BLaER1 (cell line): Measurements from ENCODE around the gene SGPP2.

ENCODE experiments used
- H3K27ac ChIP-seq: shearing (Covaris generic); formaldehyde crosslinking; 2 replicates; pipeline ENCODE4 v1.8.1; 2022
- H3K27me3 ChIP-seq: shearing (Covaris generic); formaldehyde crosslinking; 2 replicates; pipeline ENCODE4 v1.8.1; 2022
- H3K36me3 ChIP-seq: shearing (Covaris generic); formaldehyde crosslinking; 2 replicates; pipeline ENCODE4 v1.8.1; 2022
- H3K4me1 ChIP-seq: shearing (Covaris generic); formaldehyde crosslinking; 2 replicates; pipeline ENCODE4 v1.8.1; 2022
- H3K4me2 ChIP-seq: shearing (Covaris generic); formaldehyde crosslinking; 2 replicates; pipeline ENCODE4 v1.8.1; 2022
- H3K4me3 ChIP-seq: shearing (Covaris generic); formaldehyde crosslinking; 2 replicates; pipeline ENCODE4 v1.8.1; 2022
- H3K9ac ChIP-seq: shearing (Covaris generic); formaldehyde crosslinking; 2 replicates; pipeline ENCODE4 v1.8.1; 2022
- H3K9me3 ChIP-seq: shearing (Covaris generic); formaldehyde crosslinking; 2 replicates; pipeline ENCODE4 v1.8.1; 2022
- H4K20me1 ChIP-seq: shearing (Covaris generic); formaldehyde crosslinking; 2 replicates; pipeline ENCODE4 v1.8.1; 2022
- Cebpa-rat ChIP-seq: shearing (Covaris generic); IDR thresholded peaks from 2 replicates; pipeline ENCODE4 v1.8.1; 2022

The SGPP2 gene

GRCh38 chr2:222485367-222486211, 61.2 kb downstream of the SGPP2 start:
- Histone ChIP-seq H3K27ac (no peak overlapping the region), H3K27me3 (no peaks in the 10 kb centered on the region), H3K36me3 (no peaks in the 10 kb centered on the region), H3K9me3 (no peaks in the 10 kb centered on the region), H3K4me1 (no peaks in the 10 kb centered on the region), H4K20me1 (no peaks in the 10 kb centered on the region), H3K9ac (no peak overlapping the region), H3K4me2 (no peak overlapping the region), H3K4me3 (no peak overlapping the region)
- no peak for TF ChIP-seq Cebpa-rat

DNA sequence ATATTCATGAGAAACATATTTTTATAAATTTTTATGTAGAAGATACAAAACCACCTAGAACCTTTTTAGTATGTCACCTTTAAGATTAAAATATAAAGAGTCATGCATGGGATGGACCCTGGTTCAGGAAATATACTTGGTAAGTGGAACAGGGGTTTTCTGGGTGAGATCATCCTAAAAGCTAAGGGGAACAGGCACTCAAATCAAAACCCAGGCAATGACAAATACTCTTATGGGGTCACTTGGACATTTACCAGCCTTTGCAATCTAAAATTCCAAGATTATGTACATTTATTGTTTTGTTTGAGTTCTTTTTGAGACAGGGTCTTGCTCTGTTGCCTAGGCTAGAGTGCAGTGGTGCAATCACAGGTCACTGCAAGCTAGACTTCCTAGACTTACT, 65.8 kb downstream of the SGPP2 start:
- TF ChIP-seq Cebpa-rat: no peak
- Histone ChIP-seq H3K4me1 (no peaks in the 10 kb centered on the region), H3K27me3 (no peaks in the 10 kb centered on the region), H3K9me3 (peaks cover 14% of the 10 kb centered on the region), H3K9ac (no peak overlapping the region), H3K27ac (no peak overlapping the region), H4K20me1 (no peaks in the 10 kb centered on the region), H3K4me2 (no peak overlapping the region), H3K36me3 (no peaks in the 10 kb centered on the region), H3K4me3 (no peak overlapping the region)

DNA sequence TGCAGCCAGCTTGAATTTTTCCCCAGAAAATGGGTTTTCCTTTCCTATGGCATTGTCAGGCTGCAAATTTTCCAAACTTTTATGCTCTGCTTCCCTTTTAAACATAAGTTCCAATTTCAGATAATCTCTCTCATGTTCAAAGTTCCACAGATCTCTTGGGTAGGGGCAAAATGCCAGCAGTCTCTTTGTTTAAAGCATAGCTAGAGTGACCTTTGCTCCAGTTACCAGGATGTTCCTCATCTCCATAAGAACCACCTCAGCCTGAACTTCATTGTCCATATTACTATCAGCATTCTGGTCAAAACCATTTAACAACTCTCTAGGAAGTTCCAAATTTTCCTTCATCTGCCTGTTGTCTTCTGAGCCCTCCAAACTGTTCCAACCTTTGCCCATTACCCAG, 68.3 kb downstream of the SGPP2 start:
- peaks cover 14% of the 10 kb centered on the region for H3K9me3 ChIP-seq
- no peaks in the 10 kb centered on the region for H3K4me1 ChIP-seq
- no peak for TF ChIP-seq Cebpa-rat
- H3K27ac ChIP-seq: no peak overlapping the region
- no peak overlapping the region for H3K4me2 ChIP-seq
- H3K9ac ChIP-seq: no peak overlapping the region
- no peaks in the 10 kb centered on the region for H3K36me3 ChIP-seq
- H3K4me3 ChIP-seq: no peak overlapping the region
- H3K27me3 ChIP-seq: no peaks in the 10 kb centered on the region
- H4K20me1 ChIP-seq: no peaks in the 10 kb centered on the region

- Histone ChIP-seq H3K27ac (no peak overlapping the region), H3K4me2 (no peak overlapping the region), H3K27me3 (no peaks in the 10 kb centered on the region), H3K36me3 (no peaks in the 10 kb centered on the region), H3K9ac (no peak overlapping the region), H3K4me1 (no peaks in the 10 kb centered on the region), H3K4me3 (no peak overlapping the region), H4K20me1 (no peaks in the 10 kb centered on the region), H3K9me3 (peaks cover 14% of the 10 kb centered on the region)
- no peak for TF ChIP-seq Cebpa-rat
These were observed 69.9 kb downstream of the SGPP2 start for GRCh38 chr2:222494104-222494739.

DNA sequence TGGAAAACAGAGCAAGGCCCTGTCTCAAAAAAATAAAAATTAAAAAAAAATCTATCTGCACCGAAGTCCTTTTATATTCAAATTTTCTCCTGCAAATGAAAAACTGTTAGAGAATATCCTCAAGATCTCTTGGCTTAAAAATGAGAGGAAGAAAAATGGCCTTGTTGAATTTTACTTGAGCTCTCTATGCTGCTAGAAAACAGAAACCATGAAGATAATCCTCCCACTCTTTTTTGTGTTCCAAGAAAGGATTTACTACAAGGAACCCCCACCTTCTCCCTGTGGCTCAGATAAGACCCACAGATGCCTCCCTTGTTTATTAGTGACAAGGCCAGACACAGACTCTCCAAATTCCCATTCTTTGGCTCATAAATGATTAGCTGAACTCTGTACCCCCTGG, 71.0 kb downstream of the SGPP2 start:
- TF ChIP-seq Cebpa-rat: no peak
- Histone ChIP-seq H4K20me1 (no peaks in the 10 kb centered on the region), H3K9ac (no peak overlapping the region), H3K4me3 (no peak overlapping the region), H3K36me3 (no peaks in the 10 kb centered on the region), H3K27ac (no peak overlapping the region), H3K4me1 (no peaks in the 10 kb centered on the region), H3K27me3 (no peaks in the 10 kb centered on the region), H3K9me3 (peaks cover 14% of the 10 kb centered on the region), H3K4me2 (no peak overlapping the region)

DNA sequence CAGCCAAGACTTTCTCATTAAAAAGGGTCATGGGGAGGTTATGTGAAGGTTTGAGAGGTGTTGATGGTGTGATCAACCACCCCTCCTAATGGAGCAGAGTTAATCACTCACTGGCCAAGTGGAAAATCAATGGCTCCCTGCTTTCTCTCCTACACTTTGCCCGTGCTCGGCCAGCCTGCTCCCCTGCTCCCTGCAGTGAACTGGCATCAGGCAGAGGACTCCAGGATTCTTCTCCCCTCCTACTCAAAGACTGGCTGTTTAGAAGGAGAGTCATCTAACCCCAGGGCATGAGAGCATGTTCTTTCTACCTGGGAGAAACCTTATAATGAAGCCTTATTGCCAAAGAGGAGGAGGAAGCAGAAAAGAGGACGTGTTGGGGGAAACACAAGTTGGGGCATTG, 74.9 kb downstream of the SGPP2 start:
- no peak for TF ChIP-seq Cebpa-rat
- no peaks in the 10 kb centered on the region for H4K20me1 ChIP-seq
- H3K36me3 ChIP-seq: no peaks in the 10 kb centered on the region
- no peak overlapping the region for H3K4me3 ChIP-seq
- no peak overlapping the region for H3K9ac ChIP-seq
- H3K4me1 ChIP-seq: no peaks in the 10 kb centered on the region
- no peak overlapping the region for H3K4me2 ChIP-seq
- no peaks in the 10 kb centered on the region for H3K9me3 ChIP-seq
- no peak overlapping the region for H3K27ac ChIP-seq
- no peaks in the 10 kb centered on the region for H3K27me3 ChIP-seq

DNA sequence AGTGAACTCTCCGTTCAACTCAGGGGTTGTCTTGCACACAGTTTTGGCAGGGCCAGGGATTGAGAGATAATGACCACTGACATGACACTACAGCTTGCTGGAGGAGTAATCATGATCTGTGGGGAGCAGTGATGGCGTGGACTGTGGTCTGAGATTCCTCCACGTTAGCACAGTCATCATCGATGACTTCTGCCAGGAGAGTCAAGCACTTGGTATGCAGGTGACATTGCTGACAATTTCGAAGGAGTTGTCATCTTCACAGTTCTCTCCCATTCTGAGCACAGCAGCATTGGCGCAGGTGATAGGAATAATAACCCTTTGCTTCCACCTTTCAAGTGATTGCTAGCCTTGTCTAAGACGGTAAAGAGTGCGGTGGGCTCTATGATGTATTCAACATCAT, 79.8 kb downstream of the SGPP2 start:
- H3K4me2 ChIP-seq: no peak overlapping the region
- no peaks in the 10 kb centered on the region for H3K27me3 ChIP-seq

DNA sequence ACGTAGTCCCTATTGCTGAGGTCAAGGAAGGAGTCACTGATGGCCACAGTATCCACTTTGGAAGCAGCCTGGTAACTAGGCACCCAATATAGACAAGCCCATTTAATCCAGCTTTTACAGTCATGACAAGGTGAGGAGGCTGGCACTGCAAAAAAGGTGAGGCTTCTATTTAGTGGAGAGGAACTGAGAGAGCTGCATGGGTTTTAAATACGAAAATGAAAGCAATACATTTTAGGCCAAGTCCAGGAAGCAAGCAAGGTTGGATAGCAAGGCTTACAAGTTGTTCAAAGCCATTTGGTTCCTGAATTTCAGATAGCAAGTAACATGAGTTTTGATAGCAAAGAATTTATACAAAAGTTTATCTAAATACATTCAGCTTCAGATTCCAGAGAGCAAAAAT, 80.4 kb downstream of the SGPP2 start:
- H3K27ac ChIP-seq: no peak overlapping the region
- H3K4me1 ChIP-seq: no peaks in the 10 kb centered on the region
- no peaks in the 10 kb centered on the region for H3K36me3 ChIP-seq
- H3K9me3 ChIP-seq: no peaks in the 10 kb centered on the region
- no peaks in the 10 kb centered on the region for H3K27me3 ChIP-seq
- H3K9ac ChIP-seq: no peak overlapping the region
- no peak overlapping the region for H3K4me3 ChIP-seq
- H3K4me2 ChIP-seq: no peak overlapping the region
- no peak for TF ChIP-seq Cebpa-rat
- no peaks in the 10 kb centered on the region for H4K20me1 ChIP-seq

More for the DNA sequence above, 79.8 kb downstream of the SGPP2 start:
- Histone ChIP-seq H3K4me1 (no peaks in the 10 kb centered on the region), H3K27ac (no peak overlapping the region), H3K9me3 (no peaks in the 10 kb centered on the region), H3K36me3 (no peaks in the 10 kb centered on the region), H3K9ac (no peak overlapping the region), H3K4me3 (no peak overlapping the region), H4K20me1 (no peaks in the 10 kb centered on the region)
- no peak for TF ChIP-seq Cebpa-rat

- Histone ChIP-seq H3K9ac (no peak overlapping the region), H3K4me3 (no peak overlapping the region), H4K20me1 (no peaks in the 10 kb centered on the region), H3K36me3 (no peaks in the 10 kb centered on the region), H3K27ac (no peak overlapping the region), H3K4me2 (no peak overlapping the region), H3K4me1 (no peaks in the 10 kb centered on the region), H3K27me3 (no peaks in the 10 kb centered on the region), H3K9me3 (no peaks in the 10 kb centered on the region)
- no peak for TF ChIP-seq Cebpa-rat
These were observed 82.0 kb downstream of the SGPP2 start for GRCh38 chr2:222506230-222506935.

- H3K9me3 ChIP-seq: 0 out of 2 replicates have a peak, but pooled peaks cover 5% of the 10 kb centered on the region
- no peaks in the 10 kb centered on the region for H3K27me3 ChIP-seq
- TF ChIP-seq Cebpa-rat: no peak
- no peak overlapping the region for H3K4me3 ChIP-seq
- no peak overlapping the region for H3K9ac ChIP-seq
- no peaks in the 10 kb centered on the region for H4K20me1 ChIP-seq
- no peaks in the 10 kb centered on the region for H3K36me3 ChIP-seq
- no peak overlapping the region for H3K4me2 ChIP-seq
- no peaks in the 10 kb centered on the region for H3K4me1 ChIP-seq
- no peak overlapping the region for H3K27ac ChIP-seq
These were observed 90.6 kb downstream of the SGPP2 start for GRCh38 chr2:222514901-222515300.
